Measurements from ENCODE around the gene AUH. TPM values are rescaled to one million over a fixed set of nuclear protein-coding genes. Genes with fewer than 3 reads are reported as not detected.

Gene AUH
- total RNA-seq, 4 donors from 2014 or later, result 26.0 to 61.0 (median 31.0) TPM

DNA sequence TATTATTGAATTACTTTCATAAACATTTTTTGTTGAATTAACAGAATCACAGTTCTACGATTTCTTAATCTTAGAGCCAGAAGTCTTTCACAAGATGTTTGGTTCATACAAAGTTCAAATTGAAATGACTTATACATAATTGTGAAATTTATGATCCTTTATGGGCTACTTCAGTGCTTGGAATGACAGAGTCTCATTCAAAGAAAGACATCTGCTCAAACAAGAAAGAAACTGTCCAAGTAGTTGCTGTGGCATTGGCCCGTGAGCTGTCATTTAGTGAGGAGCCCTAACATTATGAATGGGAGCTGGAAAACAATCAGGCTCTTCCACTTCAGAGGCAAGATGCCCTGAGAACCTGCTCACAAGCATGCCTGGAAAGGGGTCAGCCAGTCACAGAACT, 63.4 kb downstream of the AUH start:
- no peak for TF ChIP-seq POLR2AphosphoS5 (IDR thresholded peaks at IDR 0.05)
- TF ChIP-seq EP300 (IDR thresholded peaks at IDR 0.05), result no peak
- TF ChIP-seq, protein P1, sequence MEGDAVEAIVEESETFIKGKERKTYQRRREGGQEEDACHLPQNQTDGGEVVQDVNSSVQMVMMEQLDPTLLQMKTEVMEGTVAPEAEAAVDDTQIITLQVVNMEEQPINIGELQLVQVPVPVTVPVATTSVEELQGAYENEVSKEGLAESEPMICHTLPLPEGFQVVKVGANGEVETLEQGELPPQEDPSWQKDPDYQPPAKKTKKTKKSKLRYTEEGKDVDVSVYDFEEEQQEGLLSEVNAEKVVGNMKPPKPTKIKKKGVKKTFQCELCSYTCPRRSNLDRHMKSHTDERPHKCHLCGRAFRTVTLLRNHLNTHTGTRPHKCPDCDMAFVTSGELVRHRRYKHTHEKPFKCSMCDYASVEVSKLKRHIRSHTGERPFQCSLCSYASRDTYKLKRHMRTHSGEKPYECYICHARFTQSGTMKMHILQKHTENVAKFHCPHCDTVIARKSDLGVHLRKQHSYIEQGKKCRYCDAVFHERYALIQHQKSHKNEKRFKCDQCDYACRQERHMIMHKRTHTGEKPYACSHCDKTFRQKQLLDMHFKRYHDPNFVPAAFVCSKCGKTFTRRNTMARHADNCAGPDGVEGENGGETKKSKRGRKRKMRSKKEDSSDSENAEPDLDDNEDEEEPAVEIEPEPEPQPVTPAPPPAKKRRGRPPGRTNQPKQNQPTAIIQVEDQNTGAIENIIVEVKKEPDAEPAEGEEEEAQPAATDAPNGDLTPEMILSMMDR (IDR thresholded peaks at IDR 0.05), result no peak
- no peak for TF ChIP-seq POLR2A (IDR thresholded peaks at IDR 0.05)
- H3K4me1 ChIP-seq, result peaks cover 34% of the 10 kb centered on the region
- no peaks in the 10 kb centered on the region for H3K27me3 ChIP-seq
- H3K27ac ChIP-seq, result no peak overlapping the region
- peaks cover 33% of the 10 kb centered on the region for H3K36me3 ChIP-seq
- H3K4me3 ChIP-seq, result no peak overlapping the region
- no peak for DNase-seq (ENCODE audit: low spot score in 2 of 2)
- H3K9me3 ChIP-seq, result no peaks in the 10 kb centered on the region
- WGBS, result 43% methylated on average over 2 of the region's 2 CpGs

DNA sequence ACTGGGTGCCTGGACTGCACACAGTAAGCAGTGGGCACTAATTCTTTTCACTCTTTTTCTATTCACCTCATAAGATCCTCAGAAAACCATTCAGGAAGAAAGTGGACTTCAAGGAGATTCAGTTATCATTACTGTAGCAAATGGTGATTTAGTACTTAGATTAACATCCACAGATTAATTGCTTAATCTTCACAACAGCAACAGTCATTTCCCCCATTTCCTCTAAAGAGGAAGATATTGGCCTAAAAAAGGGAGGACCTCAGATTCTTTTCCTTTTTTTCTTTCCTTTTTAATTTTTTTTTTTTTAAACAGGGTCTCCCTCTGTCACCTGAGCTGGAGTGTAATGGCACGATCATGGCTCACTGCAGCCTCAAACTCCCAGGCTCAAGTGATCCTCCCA, 64.4 kb downstream of the AUH start:
- WGBS, result 100% methylated on average over 1 of the region's 1 CpG
- no peak overlapping the region for H3K27ac ChIP-seq

DNA sequence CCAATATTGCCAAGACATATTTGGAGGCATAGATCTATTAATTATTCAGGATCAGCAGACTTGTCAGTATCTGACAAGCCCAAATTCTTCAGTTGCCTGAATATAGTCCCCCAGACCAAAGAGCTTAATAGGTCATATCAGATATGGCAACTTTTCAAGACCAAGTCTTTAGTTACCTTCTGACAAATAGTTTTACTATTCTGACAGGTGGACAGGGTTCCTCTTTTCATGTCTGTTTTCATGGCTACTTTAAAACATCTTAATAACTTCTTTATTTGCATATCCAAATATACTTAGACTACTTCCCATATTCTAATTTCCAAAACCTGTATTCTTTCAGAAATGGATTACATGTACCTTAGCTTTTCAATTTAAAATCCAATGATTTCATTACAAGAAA, 65.4 kb downstream of the AUH start:
- H3K36me3 ChIP-seq, result peaks cover 45% of the 10 kb centered on the region
- TF ChIP-seq POLR2A (IDR thresholded peaks at IDR 0.05) (no peak), POLR2AphosphoS5 (IDR thresholded peaks at IDR 0.05) (no peak), EP300 (IDR thresholded peaks at IDR 0.05) (no peak)
- TF ChIP-seq, protein P1 (IDR thresholded peaks at IDR 0.05), result no peak

More for the DNA sequence above, 64.4 kb downstream of the AUH start:
- DNase-seq (ENCODE audit: low spot score in 2 of 2), result no peak
- Histone ChIP-seq H3K9me3 (no peaks in the 10 kb centered on the region), H3K27me3 (no peaks in the 10 kb centered on the region), H3K36me3 (peaks cover 43% of the 10 kb centered on the region), H3K4me3 (no peak overlapping the region), H3K4me1 (peaks cover 26% of the 10 kb centered on the region)
- no peak for TF ChIP-seq POLR2A (IDR thresholded peaks at IDR 0.05)
- no peak for TF ChIP-seq POLR2AphosphoS5 (IDR thresholded peaks at IDR 0.05)
- TF ChIP-seq, protein P1 (IDR thresholded peaks at IDR 0.05), result no peak
- no peak for TF ChIP-seq EP300 (IDR thresholded peaks at IDR 0.05)

GRCh38 chr9:91295357-91295756, 66.4 kb downstream of the AUH start:
- no peaks in the 10 kb centered on the region for H3K27me3 ChIP-seq
- no peak overlapping the region for H3K4me3 ChIP-seq
- DNase-seq (ENCODE audit: low spot score in 2 of 2), result no peak
- H3K36me3 ChIP-seq, result peaks cover 45% of the 10 kb centered on the region
- WGBS, result 90% methylated on average over 2 of the region's 2 CpGs
- peaks cover 9% of the 10 kb centered on the region for H3K4me1 ChIP-seq
- H3K27ac ChIP-seq, result no peak overlapping the region
- H3K9me3 ChIP-seq, result no peaks in the 10 kb centered on the region
- TF ChIP-seq, protein P1 (IDR thresholded peaks at IDR 0.05), result no peak
- no peak for TF ChIP-seq POLR2A (IDR thresholded peaks at IDR 0.05)
- TF ChIP-seq EP300 (IDR thresholded peaks at IDR 0.05), result no peak
- TF ChIP-seq POLR2AphosphoS5 (IDR thresholded peaks at IDR 0.05), result no peak

More for the DNA sequence above, 65.4 kb downstream of the AUH start:
- Histone ChIP-seq H3K4me3 (no peak overlapping the region), H3K4me1 (peaks cover 17% of the 10 kb centered on the region), H3K27ac (no peak overlapping the region), H3K9me3 (no peaks in the 10 kb centered on the region), H3K27me3 (no peaks in the 10 kb centered on the region)
- no peak for DNase-seq (ENCODE audit: low spot score in 2 of 2)

DNA sequence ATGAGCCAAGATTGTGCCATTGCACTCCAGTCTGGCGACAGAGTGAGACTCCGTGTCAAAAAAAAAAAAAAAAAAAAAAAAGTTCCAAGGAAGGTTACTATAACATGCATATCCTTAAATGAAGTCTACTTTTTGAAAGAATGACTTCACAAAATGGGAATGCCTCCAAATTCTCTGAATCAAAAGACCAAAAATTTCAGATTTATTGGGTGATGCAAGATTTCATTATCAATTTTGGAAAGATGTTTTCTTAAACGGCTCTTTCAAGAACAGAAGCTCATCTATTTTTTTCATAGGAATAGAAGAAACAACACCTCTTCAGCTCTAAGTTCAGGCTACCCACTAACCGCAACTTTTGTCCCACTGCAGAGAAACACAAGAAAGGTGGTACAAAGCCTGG, 69.9 kb downstream of the AUH start:
- no peak overlapping the region for H3K4me3 ChIP-seq
- 80% methylated on average over 4 of the region's 4 CpGs for WGBS
- H3K36me3 ChIP-seq, result peaks cover 43% of the 10 kb centered on the region
- H3K27ac ChIP-seq, result no peak overlapping the region
- H3K4me1 ChIP-seq, result no peaks in the 10 kb centered on the region
- DNase-seq (ENCODE audit: low spot score in 2 of 2), result no peak
- no peaks in the 10 kb centered on the region for H3K9me3 ChIP-seq
- no peaks in the 10 kb centered on the region for H3K27me3 ChIP-seq
- TF ChIP-seq POLR2A (IDR thresholded peaks at IDR 0.05) (no peak), EP300 (IDR thresholded peaks at IDR 0.05) (no peak), POLR2AphosphoS5 (IDR thresholded peaks at IDR 0.05) (no peak)
- TF ChIP-seq, protein P1 (IDR thresholded peaks at IDR 0.05), result no peak
